Body of pancreas (tissue), 4 donors: ENCODE measurements around the gene SERINC3. TPM values are rescaled to one million over a fixed set of nuclear protein-coding genes. Genes with fewer than 3 reads are reported as not detected.

Source experiments
- ATAC-seq: fragments of 150-250 bp; one replicate; pipeline ENCODE4 v1.9.1; 2016
- DNase-seq, 4 donors: peaks; one replicate each; pipeline ENCODE4 v3.0.0-alpha.2; 2019
- H3K27ac ChIP-seq, 4 donors: fragments of 200-600 bp; sonication (generic); 1 replicate in 3 of 4; 2 replicates in 1 of 4; pipeline versions ENCODE4 v1.5.1 to v1.6.1; 2016 to 2019; ENCODE audit warnings: mild to moderate bottlenecking in 1 of 4, mixed read lengths in 1 of 4, moderate library complexity in 1 of 4
- H3K27me3 ChIP-seq, 2 donors: fragments of 200-600 bp; sonication (generic); one replicate each; pipeline ENCODE4 v1.6.0; 2016; ENCODE audit warnings: mild to moderate bottlenecking in 1 of 2
- H3K36me3 ChIP-seq, 2 donors: fragments of 200-600 bp; sonication (generic); replicated peaks in 1 of 2; 2 replicates each; pipeline ENCODE4 v1.5.1; 2016; ENCODE audit warnings: low read depth in 2 of 2; ENCODE audit not compliant: insufficient read depth in 1 of 2
- H3K4me1 ChIP-seq: fragments of 200-600 bp; sonication (generic); one replicate; pipeline ENCODE4 v1.6.0; 2016
- H3K4me3 ChIP-seq, 2 donors: fragments of 200-600 bp; sonication (generic); 1 replicate in 1 of 2; 2 replicates in 1 of 2; pipeline ENCODE4 v1.5.1; 2016 to 2019
- H3K9me3 ChIP-seq, 3 donors: fragments of 200-600 bp; sonication (generic); 1 replicate in 2 of 3; 2 replicates in 1 of 3; pipeline ENCODE4 v1.5.1; 2016
- POLR2A ChIP-seq, 3 donors: fragments of 450-650 bp; IDR thresholded peaks; one replicate each; pipeline ENCODE4 v1.6.1; 2016; ENCODE audit warnings: antibody characterized with exemption in 3 of 3, mild to moderate bottlenecking in 2 of 3
- WGBS, 2 donors: methylation state at CpG; one replicate each; pipeline ENCODE4 v1.1.5; 2017; 5-methylcytosine and 5-hydroxymethylcytosine counted together
- intact Hi-C: fragments of 100-400 bp; cut with DNase I; formaldehyde crosslinking; loops from one replicate; pipeline ENCODE4 v1.15.1; 2023
- total RNA-seq, 2 donors: library from RNA; depleted of rRNA; stranded (reverse); fragments of >200 nt; gene quantifications; one replicate each; pipeline ENCODE4 v1.1.0, GENCODE V29; 2016
- TF ChIP-seq, protein P1 (sequence below), 7 experiments: fragments of 450-650 bp in 4 of 7; fragments of 200-600 bp in 3 of 7; sonication (generic) in 3 of 7; IDR thresholded peaks; one replicate each; pipeline ENCODE4 v1.5.1; 2016 to 2019; ENCODE audit warnings: antibody characterized with exemption in 7 of 7

SERINC3 gene
- total RNA-seq, 2 donors from 2014 or later, result 28.3 to 36.3 TPM

DNA sequence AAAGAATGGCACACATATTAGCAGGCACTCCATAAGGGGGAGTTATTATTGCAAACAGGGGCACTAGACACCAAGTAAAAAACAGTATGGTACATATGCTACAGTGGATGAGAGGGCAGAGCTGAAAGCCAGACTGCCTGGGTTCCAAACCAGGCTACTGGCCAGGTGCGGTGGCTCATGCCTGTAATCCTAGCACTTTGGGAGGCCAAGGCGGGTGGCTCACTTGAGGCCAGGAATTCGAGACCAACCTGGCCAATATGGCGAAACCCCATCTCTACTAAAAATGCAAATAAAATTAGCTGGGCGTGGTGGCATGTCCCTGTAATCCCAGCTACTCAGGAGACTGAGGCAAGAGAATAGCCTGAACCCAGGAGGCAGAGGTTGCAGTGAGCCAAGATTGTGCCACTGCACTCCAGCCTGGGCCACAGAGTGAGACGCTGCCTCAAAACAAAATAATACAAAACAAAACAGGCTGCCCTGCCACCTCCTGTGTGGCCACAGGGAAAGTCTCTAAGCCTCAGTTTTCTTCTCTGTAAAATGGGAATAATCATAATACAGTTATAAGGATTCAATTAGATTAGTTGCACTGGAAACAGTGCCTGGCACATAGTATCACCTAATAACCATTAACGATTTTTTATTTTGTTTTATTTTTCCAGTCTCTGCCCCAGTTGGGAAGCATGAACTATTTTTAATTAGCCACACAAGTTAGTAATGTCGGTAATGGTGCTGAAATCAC lies 53.7 kb downstream of the SERINC3 start:
- intact Hi-C loops, result loop anchor here (10.0 kb wide), 1 partner anchor 253 kb away; the partner anchor contains the start of gene OSER1
- WGBS, 2 donors, result 77 to 85% methylated on average over 8 of the region's 8 CpGs
- no peak for TF ChIP-seq POLR2A (IDR thresholded peaks at IDR 0.05)
- TF ChIP-seq, protein P1, sequence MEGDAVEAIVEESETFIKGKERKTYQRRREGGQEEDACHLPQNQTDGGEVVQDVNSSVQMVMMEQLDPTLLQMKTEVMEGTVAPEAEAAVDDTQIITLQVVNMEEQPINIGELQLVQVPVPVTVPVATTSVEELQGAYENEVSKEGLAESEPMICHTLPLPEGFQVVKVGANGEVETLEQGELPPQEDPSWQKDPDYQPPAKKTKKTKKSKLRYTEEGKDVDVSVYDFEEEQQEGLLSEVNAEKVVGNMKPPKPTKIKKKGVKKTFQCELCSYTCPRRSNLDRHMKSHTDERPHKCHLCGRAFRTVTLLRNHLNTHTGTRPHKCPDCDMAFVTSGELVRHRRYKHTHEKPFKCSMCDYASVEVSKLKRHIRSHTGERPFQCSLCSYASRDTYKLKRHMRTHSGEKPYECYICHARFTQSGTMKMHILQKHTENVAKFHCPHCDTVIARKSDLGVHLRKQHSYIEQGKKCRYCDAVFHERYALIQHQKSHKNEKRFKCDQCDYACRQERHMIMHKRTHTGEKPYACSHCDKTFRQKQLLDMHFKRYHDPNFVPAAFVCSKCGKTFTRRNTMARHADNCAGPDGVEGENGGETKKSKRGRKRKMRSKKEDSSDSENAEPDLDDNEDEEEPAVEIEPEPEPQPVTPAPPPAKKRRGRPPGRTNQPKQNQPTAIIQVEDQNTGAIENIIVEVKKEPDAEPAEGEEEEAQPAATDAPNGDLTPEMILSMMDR (IDR thresholded peaks at IDR 0.05), result no peak

GRCh38 chr20:44467289-44467883 lies 54.5 kb downstream of the SERINC3 start:
- peak; percentile 52 to 64 (median 59) for DNase-seq
- ATAC-seq, result peak; percentile 64
- WGBS, 2 donors, result 72 to 79% methylated on average over 11 to 12 of the region's 12 CpGs

More for the DNA sequence above, 53.7 kb downstream of the SERINC3 start:
- H3K36me3 ChIP-seq, result no peaks in the 10 kb centered on the region
- peaks cover 27% of the 10 kb centered on the region for H3K4me1 ChIP-seq
- H3K4me3 ChIP-seq, result no peak overlapping the region
- no peak for ATAC-seq
- no peaks in the 10 kb centered on the region for H3K9me3 ChIP-seq
- no peak for DNase-seq
- H3K27me3 ChIP-seq, result no peaks in the 10 kb centered on the region
- H3K27ac ChIP-seq, result peak overlapping the region in 1 of 4 donors; percentile 36

DNA sequence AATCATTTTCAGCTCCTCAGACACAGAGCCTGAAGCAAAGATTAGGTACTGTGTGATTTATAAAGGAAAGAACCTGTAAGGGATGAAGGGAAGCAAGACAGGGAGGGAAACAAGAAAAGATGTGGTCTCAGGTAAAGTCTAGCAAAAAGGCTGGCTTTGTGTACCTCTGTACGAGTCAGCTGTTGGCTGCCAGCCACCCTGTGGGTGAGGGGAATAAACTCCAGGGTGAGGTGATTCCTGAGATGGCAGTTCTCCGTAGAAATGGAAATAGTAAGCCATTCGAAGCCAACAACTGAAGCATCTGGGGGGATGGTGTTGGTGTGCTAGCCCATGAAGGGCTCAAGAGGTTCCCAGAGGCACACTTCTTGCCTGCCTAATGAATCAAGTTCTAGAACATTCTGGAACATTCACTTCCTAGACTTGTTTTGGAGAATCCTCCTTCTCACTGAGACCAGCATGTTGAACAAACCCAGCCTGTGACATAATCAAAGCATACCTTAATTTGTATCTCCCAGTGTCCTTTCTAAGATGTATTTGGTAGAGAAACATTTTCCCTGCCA lies 56.8 kb downstream of the SERINC3 start:
- 15 to 19% methylated on average over 3 of the region's 3 CpGs for WGBS, 2 donors
- Histone ChIP-seq H3K4me3 (no peak overlapping the region), H3K27me3 (no peaks in the 10 kb centered on the region), H3K9me3 (no peaks in the 10 kb centered on the region), H3K4me1 (peaks cover 25% of the 10 kb centered on the region), H3K27ac (peak overlapping the region in 1 of 4 donors; percentile 13), H3K36me3 (no peaks in the 10 kb centered on the region)
- no peak for TF ChIP-seq POLR2A (IDR thresholded peaks at IDR 0.05)
- TF ChIP-seq, protein P1 (IDR thresholded peaks at IDR 0.05), result no peak
- DNase-seq (peak; percentile 66 to 89 (median 80)), ATAC-seq (peak; percentile 50)
- intact Hi-C loops, result loop anchor here (10.0 kb wide), 1 partner anchor 250 kb away; the partner anchor contains the start of gene OSER1

More at GRCh38 chr20:44467289-44467883, 54.5 kb downstream of the SERINC3 start:
- H3K4me1 ChIP-seq, result peaks cover 27% of the 10 kb centered on the region
- H3K9me3 ChIP-seq, result no peaks in the 10 kb centered on the region
- TF ChIP-seq POLR2A (IDR thresholded peaks at IDR 0.05), result no peak
- TF ChIP-seq, protein P1 (IDR thresholded peaks at IDR 0.05), result no peak
- H3K27me3 ChIP-seq, result no peaks in the 10 kb centered on the region
- no peaks in the 10 kb centered on the region for H3K36me3 ChIP-seq
- intact Hi-C loops, result loop anchor here (10.0 kb wide), 1 partner anchor 253 kb away; the partner anchor contains the start of gene OSER1
- no peak overlapping the region for H3K4me3 ChIP-seq
- peak overlapping the region in 1 of 4 donors; percentile 36 for H3K27ac ChIP-seq

DNA sequence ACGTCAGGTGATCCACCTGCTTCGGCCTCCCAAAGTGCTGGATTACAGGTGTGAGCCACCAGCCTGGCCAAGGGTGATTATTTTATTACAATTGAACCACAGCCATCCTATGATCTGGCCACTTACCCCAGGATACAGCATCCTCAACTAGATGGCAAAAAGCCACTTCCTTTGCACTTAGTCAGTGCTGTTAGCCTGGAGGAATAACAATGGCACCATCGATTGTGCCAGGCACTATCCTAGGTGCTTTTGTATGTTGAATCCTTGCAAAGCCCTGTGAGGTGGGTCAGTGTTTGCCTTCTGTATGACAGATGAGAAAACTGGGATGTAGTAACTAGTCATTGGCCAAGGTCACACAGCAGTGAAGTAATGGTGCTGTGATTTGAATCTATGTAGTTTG lies 57.4 kb downstream of the SERINC3 start:
- Histone ChIP-seq H3K27ac (peak overlapping the region in 1 of 4 donors; percentile 13), H3K4me3 (no peak overlapping the region), H3K9me3 (no peaks in the 10 kb centered on the region), H3K36me3 (no peaks in the 10 kb centered on the region), H3K4me1 (peaks cover 23% of the 10 kb centered on the region), H3K27me3 (no peaks in the 10 kb centered on the region)
- intact Hi-C loops, result loop anchor here (10.0 kb wide), 1 partner anchor 250 kb away; the partner anchor contains the start of gene OSER1
- no peak for TF ChIP-seq POLR2A (IDR thresholded peaks at IDR 0.05)
- TF ChIP-seq, protein P1 (IDR thresholded peaks at IDR 0.05), result no peak
- WGBS, 2 donors, result 71 to 85% methylated on average over 3 of the region's 3 CpGs
- DNase-seq, result no peak
- no peak for ATAC-seq
